Calu3 (cell line): ENCODE measurements around the gene NEDD4L. TPM values are rescaled to one million over a fixed set of nuclear protein-coding genes. Genes with fewer than 3 reads are reported as not detected.

Experiments
- BruUV-seq: library from RNA; stranded (reverse); fragments of 400-500 nt; replicated peaks from 2 replicates; lab custom pipeline; 2021; lab: Mats Ljungman, UMichigan
- CTCF ChIA-PET: fragments of 300-600 bp; sonication (Branson Sonifier 250); formaldehyde crosslinking; loops from one replicate; lab custom pipeline; 2022; ENCODE audit warnings: antibody characterized with exemption; lab: Charles Lee
- DNase-seq: peaks from one replicate; pipeline ENCODE4 v3.0.0; 2022
- H3K27ac Mint-ChIP-seq: one replicate; pipeline ENCODE4 v1.8.0; 2022; ENCODE audit warnings: mixed read lengths; ENCODE audit not compliant: unreplicated experiment
- H3K27me3 Mint-ChIP-seq: one replicate; pipeline ENCODE4 v1.8.0; 2022; ENCODE audit warnings: mixed read lengths; ENCODE audit not compliant: unreplicated experiment
- H3K36me3 Mint-ChIP-seq: one replicate; pipeline ENCODE4 v1.8.0; 2022; ENCODE audit warnings: mild to moderate bottlenecking, moderate library complexity, mixed read lengths; ENCODE audit not compliant: insufficient read depth, unreplicated experiment
- H3K4me1 Mint-ChIP-seq: one replicate; pipeline ENCODE4 v1.8.0; 2022; ENCODE audit warnings: mild to moderate bottlenecking, low read depth, mixed read lengths; ENCODE audit not compliant: unreplicated experiment
- H3K4me3 Mint-ChIP-seq: one replicate; pipeline ENCODE4 v1.8.0; 2022; ENCODE audit warnings: mild to moderate bottlenecking, low read depth, moderate library complexity, mixed read lengths; ENCODE audit not compliant: unreplicated experiment
- H3K9me3 Mint-ChIP-seq: one replicate; pipeline ENCODE4 v1.8.0; 2022; ENCODE audit warnings: low read depth, mixed read lengths; ENCODE audit not compliant: unreplicated experiment
- intact Hi-C: fragments of 100-400 bp; cut with micrococcal nuclease; formaldehyde crosslinking; loops from one replicate; pipeline ENCODE4 v1.10.0; 2022; ENCODE audit not compliant: unreplicated experiment
- total RNA-seq: library from RNA; stranded (reverse); gene quantifications from 2 replicates; pipeline ENCODE4 v1.2.3, GENCODE V29; 2022
- TF ChIP-seq, protein P1 (sequence below): fragments of 200-600 bp; IDR thresholded peaks from one replicate; pipeline ENCODE4 v1.8.0; 2022; ENCODE audit warnings: antibody characterized with exemption; ENCODE audit not compliant: unreplicated experiment

The NEDD4L gene
- total RNA-seq, 1 experiment from 2014 or later: 213 TPM

DNA sequence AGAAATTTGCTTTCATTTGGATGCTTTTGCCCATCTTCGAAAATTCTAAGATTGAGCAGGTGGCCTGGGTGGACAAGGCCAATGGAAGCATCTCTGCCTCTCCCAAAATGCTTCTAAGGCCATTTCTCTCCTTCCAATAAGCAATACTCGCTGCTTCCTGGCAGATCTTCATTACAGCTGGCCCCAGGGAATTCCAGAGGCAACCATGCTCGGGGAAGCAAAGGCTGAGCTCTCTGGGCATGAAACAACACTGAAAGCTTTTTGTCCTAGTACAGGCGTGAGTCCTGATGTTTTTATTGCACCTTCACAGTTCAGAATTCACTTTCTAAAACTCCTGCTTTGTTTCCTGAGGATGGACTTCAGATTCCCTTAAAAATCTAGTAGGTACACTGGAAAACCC is 11.8 kb upstream of the NEDD4L start:
- intact Hi-C loops: no loop called here
- Mint-ChIP-seq H3K27me3 (no peaks in the 10 kb centered on the region), H3K36me3 (no peaks in the 10 kb centered on the region), H3K27ac (no peak overlapping the region), H3K4me3 (no peak overlapping the region), H3K4me1 (no peaks in the 10 kb centered on the region), H3K9me3 (no peaks in the 10 kb centered on the region)
- no TSS peak for BruUV-seq
- DNase-seq: no peak
- CTCF ChIA-PET: no interaction called here
- TF ChIP-seq, protein P1, sequence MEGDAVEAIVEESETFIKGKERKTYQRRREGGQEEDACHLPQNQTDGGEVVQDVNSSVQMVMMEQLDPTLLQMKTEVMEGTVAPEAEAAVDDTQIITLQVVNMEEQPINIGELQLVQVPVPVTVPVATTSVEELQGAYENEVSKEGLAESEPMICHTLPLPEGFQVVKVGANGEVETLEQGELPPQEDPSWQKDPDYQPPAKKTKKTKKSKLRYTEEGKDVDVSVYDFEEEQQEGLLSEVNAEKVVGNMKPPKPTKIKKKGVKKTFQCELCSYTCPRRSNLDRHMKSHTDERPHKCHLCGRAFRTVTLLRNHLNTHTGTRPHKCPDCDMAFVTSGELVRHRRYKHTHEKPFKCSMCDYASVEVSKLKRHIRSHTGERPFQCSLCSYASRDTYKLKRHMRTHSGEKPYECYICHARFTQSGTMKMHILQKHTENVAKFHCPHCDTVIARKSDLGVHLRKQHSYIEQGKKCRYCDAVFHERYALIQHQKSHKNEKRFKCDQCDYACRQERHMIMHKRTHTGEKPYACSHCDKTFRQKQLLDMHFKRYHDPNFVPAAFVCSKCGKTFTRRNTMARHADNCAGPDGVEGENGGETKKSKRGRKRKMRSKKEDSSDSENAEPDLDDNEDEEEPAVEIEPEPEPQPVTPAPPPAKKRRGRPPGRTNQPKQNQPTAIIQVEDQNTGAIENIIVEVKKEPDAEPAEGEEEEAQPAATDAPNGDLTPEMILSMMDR: no peak

- TF ChIP-seq, protein P1: no peak
- no peaks in the 10 kb centered on the region for H3K9me3 Mint-ChIP-seq
- H3K27me3 Mint-ChIP-seq: no peaks in the 10 kb centered on the region
- H3K4me1 Mint-ChIP-seq: no peaks in the 10 kb centered on the region
- no peak overlapping the region for H3K4me3 Mint-ChIP-seq
- CTCF ChIA-PET: no interaction called here
- H3K36me3 Mint-ChIP-seq: no peaks in the 10 kb centered on the region
- BruUV-seq: no TSS peak
- DNase-seq: no peak
- intact Hi-C loops: no loop called here
- H3K27ac Mint-ChIP-seq: no peak overlapping the region
Observed at GRCh38 chr18:58033216-58033615, 10.8 kb upstream of the NEDD4L start.

GRCh38 chr18:58034370-58034769 is 9.7 kb upstream of the NEDD4L start:
- DNase-seq: no peak
- intact Hi-C loops: no loop called here
- Mint-ChIP-seq H3K4me3 (no peak overlapping the region), H3K36me3 (no peaks in the 10 kb centered on the region), H3K27me3 (no peaks in the 10 kb centered on the region), H3K9me3 (no peaks in the 10 kb centered on the region), H3K27ac (no peak overlapping the region), H3K4me1 (no peaks in the 10 kb centered on the region)
- no TSS peak for BruUV-seq
- TF ChIP-seq, protein P1: no peak
- CTCF ChIA-PET: no interaction called here

- CTCF ChIA-PET: interaction anchor here (0.9 kb wide), 1 partner anchor 24 kb away, joined by 3 read pairs; no protein-coding TSS in a partner anchor
- H3K27me3 Mint-ChIP-seq: no peaks in the 10 kb centered on the region
- intact Hi-C loops: no loop called here
- H3K36me3 Mint-ChIP-seq: no peaks in the 10 kb centered on the region
- no TSS peak for BruUV-seq
- H3K27ac Mint-ChIP-seq: no peak overlapping the region
- H3K9me3 Mint-ChIP-seq: no peaks in the 10 kb centered on the region
- no peak for DNase-seq
- peaks cover 15% of the 10 kb centered on the region for H3K4me1 Mint-ChIP-seq
- TF ChIP-seq, protein P1: no peak
- H3K4me3 Mint-ChIP-seq: no peak overlapping the region
Observed at GRCh38 chr18:58037163-58037562, 6.9 kb upstream of the NEDD4L start.
